Non-pigmented ciliary epithelial cell (primary cell): ENCODE results near the gene DNAH17.

Experiments used
- DNase-seq: peaks from one replicate; pipeline ENCODE4 v3.0.0-alpha.2; 2010; ENCODE audit warnings: low read depth

Gene DNAH17

GRCh38 chr17:78387977-78388941 is 188.9 kb downstream of the DNAH17 start:
- DNase-seq, result no peak

GRCh38 chr17:78384479-78385175 is 192.6 kb downstream of the DNAH17 start:
- no peak for DNase-seq

GRCh38 chr17:78383725-78384471 is 193.3 kb downstream of the DNAH17 start:
- peak; percentile 88 for DNase-seq

GRCh38 chr17:78381601-78382232 is 195.5 kb downstream of the DNAH17 start:
- no peak for DNase-seq

GRCh38 chr17:78380370-78380769 is 196.8 kb downstream of the DNAH17 start:
- no peak for DNase-seq

GRCh38 chr17:78379131-78379491 is 198.1 kb downstream of the DNAH17 start:
- no peak for DNase-seq

- DNase-seq, result no peak
These were observed 198.7 kb downstream of the DNAH17 start, which contains the start of gene PGS1 for GRCh38 chr17:78378225-78379130. Gene PGS1 (plus strand): TSS chr17:78378649. CDS start chr17:78378666, 17 bp downstream.

- DNase-seq, result no peak
These were observed 199.4 kb downstream of the DNAH17 start for GRCh38 chr17:78377858-78378224.

- DNase-seq, result no peak
These were observed 201.0 kb downstream of the DNAH17 start for GRCh38 chr17:78376161-78376560.

- DNase-seq, result peak; percentile 89
These were observed 201.6 kb downstream of the DNAH17 start for GRCh38 chr17:78375401-78376151.

- DNase-seq, result no peak
These were observed 202.4 kb downstream of the DNAH17 start for GRCh38 chr17:78374631-78375274.

- no peak for DNase-seq
These were observed 203.0 kb downstream of the DNAH17 start for GRCh38 chr17:78374189-78374588.
